ENCODE measurements around the gene OLFML2A.

DNA sequence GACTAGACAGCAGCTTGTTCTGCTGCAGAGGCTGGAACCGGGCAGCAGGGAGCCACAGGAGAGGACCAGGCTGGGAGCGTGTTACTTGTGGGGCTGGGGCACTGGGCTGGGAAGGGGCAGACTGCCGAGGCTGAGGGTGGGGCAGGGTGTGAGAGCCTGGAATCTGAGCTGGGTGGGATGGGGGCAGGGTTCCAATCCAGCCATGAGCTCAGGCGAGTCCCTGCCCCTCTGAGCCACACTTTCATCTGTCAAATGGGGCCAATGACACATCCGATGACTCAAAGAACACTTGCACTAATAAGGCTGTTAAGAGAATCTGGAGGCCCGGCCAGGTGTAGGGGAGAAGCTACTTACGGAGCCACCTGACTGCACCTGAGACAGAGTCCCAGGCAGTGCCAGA, 57.7 kb downstream of the OLFML2A start:
- TF ChIP-seq EZH2 (IDR thresholded peaks at IDR 0.05; ENCODE audit: insufficient read depth, poor library complexity, severe bottlenecking) (no peak), EZH2phosphoT487 (IDR thresholded peaks at IDR 0.05; ENCODE audit: insufficient read depth, low read depth) (no peak)
